K562 (cell line): ENCODE data around the gene TSHZ1. TPM values are rescaled to one million over a fixed set of nuclear protein-coding genes. Genes with fewer than 3 reads are reported as not detected.

Experiments used
- ATAC-seq: fragments of 200-7000 bp; cut with Tn5 transposase; 3 replicates; pipeline ENCODE4 v1.9.1; 2020; ENCODE audit warnings: moderate library complexity
- BruUV-seq: library from RNA; stranded (reverse); fragments of 400-500 nt; replicated peaks from 2 replicates; lab custom pipeline; 2021; lab: Mats Ljungman, UMichigan
- CTCF ChIA-PET: fragments of 300-600 bp; formaldehyde crosslinking; extraction: SDS; loops from one replicate; lab custom pipeline; 2021; ENCODE audit warnings: low intra/inter-chr PET ratio; lab: Yijun Ruan, JAX
- POLR2A ChIA-PET: fragments of 300-600, 350-650 bp; sonication (Branson Sonifier 250); formaldehyde crosslinking; extraction: SDS; loops from one replicate; lab custom pipeline; 2021; ENCODE audit warnings: antibody characterized with exemption, inconsistent platforms; lab: Yijun Ruan, JAX
- DNase-seq, 4 experiments: peaks; one replicate each; pipeline versions ENCODE4 v3.0.0 to v3.0.0-alpha.2; 2011 to 2018; ENCODE audit warnings: low spot score in 3 of 4, mixed read lengths in 3 of 4; ENCODE audit errors: extremely low read depth in 1 of 4
- FAIRE-seq: peaks from 2 replicates; lab custom pipeline; 2011; peaks lifted over from hg19 to GRCh38; lab: Jason Lieb, UNC
- H2AFZ ChIP-seq: 2 replicates; pipeline ENCODE4 v1.6.0; 2011; ENCODE audit warnings: low read depth, low read length, control low read depth, inconsistent platforms
- H3K27ac ChIP-seq: fragments of 200-600 bp; 3 replicates; pipeline ENCODE4 v1.8.0; 2011; ENCODE audit warnings: low read depth, mild to moderate bottlenecking, control low read depth, inconsistent platforms, low read length, moderate library complexity, mixed read lengths; ENCODE audit errors: extremely low read depth
- H3K27me3 ChIP-seq, 2 experiments: fragments of 300-600 bp in 1 of 2; 2 replicates in 1 of 2; 3 replicates in 1 of 2; pipeline versions ENCODE4 v1.6.0 to v1.8.0; 2011; ENCODE audit warnings: inconsistent platforms in 2 of 2, low read length in 2 of 2, mild to moderate bottlenecking in 1 of 2, mixed read lengths in 1 of 2, moderate library complexity in 1 of 2; ENCODE audit not compliant: control insufficient read depth in 2 of 2, insufficient read depth in 2 of 2
- H3K36me3 ChIP-seq: fragments of 300-600 bp; 3 replicates; pipeline ENCODE4 v1.8.0; 2011; ENCODE audit warnings: mild to moderate bottlenecking, low read length, inconsistent platforms; ENCODE audit not compliant: control insufficient read depth, insufficient read depth
- H3K4me1 ChIP-seq, 2 experiments: fragments of 200-600 bp in 1 of 2; replicated peaks in 1 of 2; 2 replicates in 1 of 2; 3 replicates in 1 of 2; pipeline versions ENCODE4 v1.5.1 to v1.8.0; 2011; ENCODE audit warnings: inconsistent platforms in 2 of 2, low read length in 2 of 2, mild to moderate bottlenecking in 1 of 2, mixed read lengths in 1 of 2, moderate library complexity in 1 of 2; ENCODE audit not compliant: control insufficient read depth in 2 of 2, insufficient read depth in 2 of 2
- H3K4me2 ChIP-seq: 2 replicates; pipeline ENCODE4 v1.6.1; 2011; ENCODE audit warnings: low read length, control low read depth, inconsistent platforms, mixed read lengths; ENCODE audit not compliant: insufficient read depth
- H3K4me3 ChIP-seq: fragments of 200-600 bp; sonication (generic), shearing (Covaris generic); 2 replicates; pipeline ENCODE4 v1.5.1; 2016; ENCODE audit warnings: control low read depth, inconsistent platforms
- H3K79me2 ChIP-seq: fragments of 200-600 bp; 3 replicates; pipeline ENCODE4 v1.8.0; 2011; ENCODE audit warnings: low read length, inconsistent platforms; ENCODE audit not compliant: control insufficient read depth, insufficient read depth
- H3K9ac ChIP-seq, 2 experiments: 2 replicates each; pipeline versions ENCODE4 v1.6.0 to v1.6.1; 2011; ENCODE audit warnings: low read depth in 2 of 2, low read length in 2 of 2, control low read depth in 1 of 2, inconsistent platforms in 1 of 2, mild to moderate bottlenecking in 1 of 2, mixed read lengths in 1 of 2; ENCODE audit not compliant: insufficient read depth in 1 of 2
- H3K9me1 ChIP-seq: one replicate; pipeline ENCODE4 v1.6.0; 2011; ENCODE audit warnings: inconsistent platforms, mild to moderate bottlenecking, low read length, moderate library complexity; ENCODE audit not compliant: control insufficient read depth, insufficient read depth
- H3K9me3 ChIP-seq: replicated peaks from 2 replicates; pipeline ENCODE4 v1.5.1; 2011; ENCODE audit warnings: low read depth, low read length, inconsistent platforms; ENCODE audit not compliant: control insufficient read depth, insufficient read depth
- H4K20me1 ChIP-seq: replicated peaks from 2 replicates; pipeline ENCODE4 v1.6.1; 2011; ENCODE audit warnings: low read length, inconsistent platforms, mixed read lengths; ENCODE audit not compliant: control insufficient read depth, insufficient read depth
- FOXA1 ChIP-seq: fragments of 450-650 bp; IDR thresholded peaks from 2 replicates; pipeline ENCODE4 v1.6.1; 2016; ENCODE audit warnings: mild to moderate bottlenecking, borderline replicate concordance
- GATA2 ChIP-seq: sonication (generic); formaldehyde crosslinking; IDR thresholded peaks from 2 replicates; pipeline ENCODE4 v1.4.0; 2020; ENCODE audit warnings: mild to moderate bottlenecking, missing genetic modification reagents
- PRMT5 ChIP-seq: sonication (generic); formaldehyde crosslinking; IDR thresholded peaks from 2 replicates; pipeline ENCODE4 v1.5.0; 2020; ENCODE audit warnings: missing genetic modification reagents
- RCOR1 ChIP-seq, 2 experiments: IDR thresholded peaks; 2 replicates each; pipeline ENCODE4 v1.6.1; 2012; ENCODE audit warnings: low read depth in 2 of 2, low read length in 2 of 2, borderline replicate concordance in 1 of 2, improper control_type of control experiment in 1 of 2
- SP2 ChIP-seq: IDR thresholded peaks from 2 replicates; pipeline ENCODE4 v1.6.1; 2011; ENCODE audit warnings: mild to moderate bottlenecking, low read depth, low read length, moderate library complexity; ENCODE audit not compliant: poor library complexity, severe bottlenecking; ENCODE audit errors: extremely low read depth
- ZKSCAN1 ChIP-seq: fragments of 150-350 bp; IDR thresholded peaks from 2 replicates; pipeline ENCODE4 v1.6.1; 2016; ENCODE audit warnings: low read depth, low read length
- ZNF79 ChIP-seq: fragments of 250-450 bp; sonication (Bioruptor Pico); IDR thresholded peaks from 2 replicates; pipeline ENCODE4 v1.4.0; 2020; ENCODE audit warnings: low read depth, mild to moderate bottlenecking, moderate library complexity
- WGBS: fragments of 100-300 bp; shearing (Covaris generic); methylation state at CpG from one replicate; pipeline ENCODE4 v1.1.6; 2016; ENCODE audit warnings: low coverage, mixed read lengths; ENCODE audit not compliant: insufficient coverage; ENCODE audit errors: missing lambda C conversion rate; 5-methylcytosine and 5-hydroxymethylcytosine counted together
- in situ Hi-C: fragments of 300-500 bp; cut with MboI; formaldehyde crosslinking; loops from 4 replicates; pipeline ENCODE4 v1.15.0; 2018; ENCODE audit warnings: inconsistent platforms, mixed read lengths
- intact Hi-C: fragments of 100-400 bp; cut with micrococcal nuclease; formaldehyde crosslinking; loops from 2 replicates; pipeline ENCODE4 v1.14.2; 2022
- polyA plus RNA-seq, 8 experiments: library from polyadenylated mRNA; depleted of rRNA in 4 of 8; stranded (reverse) in 5 of 8; unstranded in 3 of 8; fragments of >200 nt; fragmentation: Nextera tagmentation in 2 of 8; fragmentation: Illumina TruSeq in 1 of 8; extraction: Ambion mirVana in 2 of 8; extraction: Trizol in 1 of 8; gene quantifications; 2 replicates each; pipeline versions ENCODE4 v1.2.1 to v1.2.3, GENCODE V29; 2011 to 2014; ENCODE audit warnings: inconsistent platforms in 1 of 8, missing spikeins in 1 of 8
- total RNA-seq, 7 experiments: library from RNA; depleted of rRNA in 6 of 7; stranded (reverse); fragments of >200 nt in 6 of 7; fragmentation: Illumina TruSeq in 2 of 7; extraction: Trizol in 2 of 7; gene quantifications; 2 replicates each; pipeline versions ENCODE4 v1.2.1 to v1.2.3, GENCODE V29; 2011 to 2021; ENCODE audit warnings: low replicate concordance in 1 of 7
- TF ChIP-seq, protein P1 (sequence below): fragments of 250-450 bp; sonication (Bioruptor Pico); IDR thresholded peaks from 2 replicates; pipeline ENCODE4 v1.5.0; 2021; ENCODE audit warnings: mild to moderate bottlenecking, moderate library complexity
- TF ChIP-seq, protein P2 (sequence below), 2 experiments: fragments of 150-350 bp in 1 of 2; IDR thresholded peaks; 2 replicates each; pipeline ENCODE4 v1.6.1; 2012 to 2016; ENCODE audit warnings: low read depth in 2 of 2, low read length in 2 of 2, mild to moderate bottlenecking in 1 of 2, moderate library complexity in 1 of 2
- TF ChIP-seq, protein P3 (sequence below): sonication (generic); formaldehyde crosslinking; IDR thresholded peaks from 2 replicates; pipeline ENCODE4 v1.8.0; 2022; ENCODE audit warnings: mild to moderate bottlenecking, missing genetic modification reagents, borderline replicate concordance

TSHZ1 gene
- total and polyA plus RNA-seq, 9 of the 15 experiments (the other 6 are each of a cell fraction or from before 2014, with no cell fraction given) = 1.1 to 7.2 (median 2.7) TPM

DNA sequence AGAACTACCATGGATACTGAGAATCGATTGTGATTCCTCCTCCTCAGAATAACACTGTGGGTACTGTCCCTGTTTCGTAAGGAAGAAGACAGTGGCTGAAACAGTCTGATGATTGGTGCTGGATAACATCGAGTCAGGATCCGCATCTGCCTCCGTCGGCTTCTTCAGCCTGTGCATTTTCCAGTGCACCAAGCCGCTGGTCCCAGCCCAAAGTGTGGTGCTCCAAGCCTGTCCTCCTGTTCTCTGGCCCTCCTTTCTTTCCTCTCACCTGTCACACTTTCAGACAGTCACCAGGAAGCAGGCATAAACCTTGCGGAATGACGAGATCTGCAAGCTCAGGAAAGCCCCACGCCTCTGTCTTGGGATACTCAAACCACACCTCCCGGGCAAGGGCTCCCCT, 32.2 kb upstream of the TSHZ1 start (continued):
- TF ChIP-seq RCOR1 (IDR thresholded peaks at IDR 0.05; ENCODE audit: borderline replicate concordance in 1 of 2, low read depth in 2 of 2, low read length in 2 of 2) (no peak), ZNF79 (CRISPR knock-in tag) (no peak)

DNA sequence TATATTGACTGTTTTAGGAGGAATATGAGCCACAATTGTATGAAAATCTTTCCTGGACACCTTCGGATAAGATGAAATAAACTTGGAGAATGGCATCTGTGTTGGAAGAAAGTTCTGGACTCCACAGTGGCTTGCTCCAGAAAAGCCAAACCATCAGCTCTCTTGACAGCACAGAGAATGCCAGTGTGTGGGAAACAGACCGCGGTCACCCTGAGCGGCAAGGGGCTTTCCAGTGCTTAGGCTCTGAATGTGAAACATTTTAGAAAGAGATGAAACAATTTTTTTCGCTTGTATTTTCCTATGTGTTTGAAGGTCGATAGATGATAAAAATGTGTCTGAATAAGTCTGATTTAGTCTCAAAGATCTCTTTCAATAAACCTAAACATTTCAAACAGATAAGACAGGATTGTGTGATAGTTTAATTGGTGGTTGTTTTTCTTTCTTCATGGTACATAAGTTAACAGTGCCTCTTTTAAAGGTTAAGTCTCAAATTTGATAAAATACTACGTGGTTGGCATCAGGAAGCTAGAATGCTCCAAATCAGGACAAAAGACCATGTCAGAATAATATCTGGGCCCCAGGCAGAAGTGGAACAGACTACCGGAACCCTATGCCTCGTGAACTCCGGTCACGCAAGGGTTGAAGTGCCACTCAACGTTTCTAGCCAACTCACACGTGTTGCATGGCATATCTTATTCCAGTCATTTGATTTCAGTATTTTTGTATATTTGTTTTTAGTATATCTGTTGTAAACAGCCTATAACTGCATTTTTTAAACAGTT, 30.6 kb upstream of the TSHZ1 start:
- ATAC-seq (no peak), DNase-seq (no peak), FAIRE-seq (no peak)
- in situ Hi-C loops = no loop called here
- 0% methylated on average over 9 of the region's 13 CpGs for WGBS
- Histone ChIP-seq H3K27me3 (peaks cover 7 to 40% of the 10 kb centered on the region in 2 experiments; a peak in 4 of 5 replicates), H3K9me1 (no peaks in the 10 kb centered on the region), H2AFZ (no peak overlapping the region), H4K20me1 (no peaks in the 10 kb centered on the region), H3K4me3 (no peak overlapping the region), H3K79me2 (no peaks in the 10 kb centered on the region), H3K4me2 (no peak overlapping the region), H3K27ac (no peak overlapping the region), H3K36me3 (no peaks in the 10 kb centered on the region), H3K9ac (no peak overlapping the region), H3K9me3 (no peaks in the 10 kb centered on the region), H3K4me1 (no peaks in the 10 kb centered on the region)
- CTCF ChIA-PET = no interaction called here
- POLR2A ChIA-PET = no interaction called here
- intact Hi-C loops = no loop called here
- no TSS peak for BruUV-seq
- TF ChIP-seq SP2 (no peak), PRMT5 (no peak), ZKSCAN1 (no peak), FOXA1 (no peak), GATA2 (no peak)
- TF ChIP-seq, protein P1, sequence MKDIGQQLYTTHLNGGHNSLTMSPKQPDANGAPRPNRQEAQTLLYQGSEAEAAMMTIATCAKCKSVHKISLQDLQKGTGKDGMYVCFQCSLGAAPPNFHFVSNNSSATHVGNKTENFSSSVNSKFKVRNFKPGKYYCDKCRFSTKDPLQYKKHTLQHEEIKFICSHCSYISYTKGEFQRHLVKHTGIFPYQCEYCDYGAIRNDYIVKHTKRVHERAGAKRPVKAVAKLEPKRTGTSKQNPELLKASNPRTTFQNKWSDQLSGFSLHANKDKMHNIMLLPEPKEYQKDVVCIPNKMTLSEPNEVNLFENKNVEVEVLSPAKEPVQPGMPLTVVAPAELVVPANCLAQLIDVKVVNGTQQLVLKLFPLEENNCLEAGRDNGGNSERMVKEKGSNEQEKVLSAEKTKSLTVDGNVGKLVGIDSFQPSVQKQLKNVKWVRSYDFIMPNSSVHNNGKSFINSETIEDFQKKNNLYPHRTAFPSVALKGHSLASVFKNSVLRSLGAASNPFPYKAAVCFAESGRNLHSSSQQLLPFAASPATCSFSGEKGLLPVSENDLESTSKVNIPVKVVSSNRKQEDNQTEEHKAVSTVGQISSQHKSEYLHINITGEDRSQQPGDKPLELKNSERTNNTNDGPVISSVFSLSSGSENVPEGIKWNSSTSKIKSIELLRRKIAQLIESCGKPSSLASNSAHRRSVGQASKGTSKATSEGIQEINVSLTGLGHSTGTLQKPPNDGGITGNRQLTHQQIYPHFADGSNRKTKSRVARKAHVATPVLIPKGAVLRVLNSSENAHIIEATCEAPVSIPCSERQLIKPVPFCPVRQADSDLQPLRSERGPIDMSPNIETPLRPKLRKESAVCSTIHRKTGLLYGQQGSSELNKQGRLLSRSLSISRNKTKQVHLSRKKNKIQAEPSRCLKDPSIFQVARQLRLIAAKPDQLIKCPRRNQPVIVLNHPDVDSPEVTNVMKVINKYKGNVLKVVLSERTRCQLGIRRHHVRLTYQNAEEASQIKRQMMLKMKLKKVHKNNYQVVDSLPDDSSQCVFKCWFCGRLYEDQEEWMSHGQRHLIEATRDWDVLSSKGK = no peak
- TF ChIP-seq, protein P2, sequence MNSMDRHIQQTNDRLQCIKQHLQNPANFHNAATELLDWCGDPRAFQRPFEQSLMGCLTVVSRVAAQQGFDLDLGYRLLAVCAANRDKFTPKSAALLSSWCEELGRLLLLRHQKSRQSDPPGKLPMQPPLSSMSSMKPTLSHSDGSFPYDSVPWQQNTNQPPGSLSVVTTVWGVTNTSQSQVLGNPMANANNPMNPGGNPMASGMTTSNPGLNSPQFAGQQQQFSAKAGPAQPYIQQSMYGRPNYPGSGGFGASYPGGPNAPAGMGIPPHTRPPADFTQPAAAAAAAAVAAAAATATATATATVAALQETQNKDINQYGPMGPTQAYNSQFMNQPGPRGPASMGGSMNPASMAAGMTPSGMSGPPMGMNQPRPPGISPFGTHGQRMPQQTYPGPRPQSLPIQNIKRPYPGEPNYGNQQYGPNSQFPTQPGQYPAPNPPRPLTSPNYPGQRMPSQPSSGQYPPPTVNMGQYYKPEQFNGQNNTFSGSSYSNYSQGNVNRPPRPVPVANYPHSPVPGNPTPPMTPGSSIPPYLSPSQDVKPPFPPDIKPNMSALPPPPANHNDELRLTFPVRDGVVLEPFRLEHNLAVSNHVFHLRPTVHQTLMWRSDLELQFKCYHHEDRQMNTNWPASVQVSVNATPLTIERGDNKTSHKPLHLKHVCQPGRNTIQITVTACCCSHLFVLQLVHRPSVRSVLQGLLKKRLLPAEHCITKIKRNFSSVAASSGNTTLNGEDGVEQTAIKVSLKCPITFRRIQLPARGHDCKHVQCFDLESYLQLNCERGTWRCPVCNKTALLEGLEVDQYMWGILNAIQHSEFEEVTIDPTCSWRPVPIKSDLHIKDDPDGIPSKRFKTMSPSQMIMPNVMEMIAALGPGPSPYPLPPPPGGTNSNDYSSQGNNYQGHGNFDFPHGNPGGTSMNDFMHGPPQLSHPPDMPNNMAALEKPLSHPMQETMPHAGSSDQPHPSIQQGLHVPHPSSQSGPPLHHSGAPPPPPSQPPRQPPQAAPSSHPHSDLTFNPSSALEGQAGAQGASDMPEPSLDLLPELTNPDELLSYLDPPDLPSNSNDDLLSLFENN (IDR thresholded peaks at IDR 0.05; ENCODE audit: low read depth in 2 of 2, low read length in 2 of 2) = no peak
- TF ChIP-seq, protein P3, sequence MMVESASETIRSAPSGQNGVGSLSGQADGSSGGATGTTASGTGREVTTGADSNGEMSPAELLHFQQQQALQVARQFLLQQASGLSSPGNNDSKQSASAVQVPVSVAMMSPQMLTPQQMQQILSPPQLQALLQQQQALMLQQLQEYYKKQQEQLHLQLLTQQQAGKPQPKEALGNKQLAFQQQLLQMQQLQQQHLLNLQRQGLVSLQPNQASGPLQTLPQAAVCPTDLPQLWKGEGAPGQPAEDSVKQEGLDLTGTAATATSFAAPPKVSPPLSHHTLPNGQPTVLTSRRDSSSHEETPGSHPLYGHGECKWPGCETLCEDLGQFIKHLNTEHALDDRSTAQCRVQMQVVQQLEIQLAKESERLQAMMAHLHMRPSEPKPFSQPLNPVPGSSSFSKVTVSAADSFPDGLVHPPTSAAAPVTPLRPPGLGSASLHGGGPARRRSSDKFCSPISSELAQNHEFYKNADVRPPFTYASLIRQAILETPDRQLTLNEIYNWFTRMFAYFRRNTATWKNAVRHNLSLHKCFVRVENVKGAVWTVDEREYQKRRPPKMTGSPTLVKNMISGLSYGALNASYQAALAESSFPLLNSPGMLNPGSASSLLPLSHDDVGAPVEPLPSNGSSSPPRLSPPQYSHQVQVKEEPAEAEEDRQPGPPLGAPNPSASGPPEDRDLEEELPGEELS (CRISPR knock-in tag) = no peak
